CD8-positive, alpha-beta memory T cell (primary cell): ENCODE data around the gene FOXC1. TPM values are rescaled to one million over a fixed set of nuclear protein-coding genes. Genes with fewer than 3 reads are reported as not detected.

ENCODE experiments used
- CTCF ChIA-PET: fragments of 350-600 bp; sonication (Branson Sonifier 250); formaldehyde crosslinking; loops from one replicate; lab custom pipeline; 2021; ENCODE audit warnings: antibody characterized with exemption; lab: Charles Lee
- POLR2A ChIA-PET: fragments of 350-600 bp; sonication (Branson Sonifier 250); formaldehyde crosslinking; loops from one replicate; lab custom pipeline; 2021; ENCODE audit warnings: antibody characterized with exemption; lab: Charles Lee
- DNase-seq, 5 donors: peaks; one replicate each; pipeline versions ENCODE4 v3.0.0 to v3.0.0-alpha.2; 2020 to 2022; ENCODE audit warnings: mixed read lengths in 1 of 5
- H3K27ac ChIP-seq: one replicate; pipeline ENCODE4 v1.7.0; 2013; ENCODE audit warnings: low read depth, mild to moderate bottlenecking, low read length, moderate library complexity
- H3K27me3 ChIP-seq: 2 replicates; pipeline ENCODE4 v1.7.0; 2013; ENCODE audit warnings: low read length, mild to moderate bottlenecking; ENCODE audit not compliant: insufficient read depth, poor library complexity, severe bottlenecking
- H3K36me3 ChIP-seq: 2 replicates; pipeline ENCODE4 v1.7.0; 2013; ENCODE audit warnings: mild to moderate bottlenecking, low read length, moderate library complexity; ENCODE audit not compliant: insufficient read depth
- H3K4me1 ChIP-seq: 2 replicates; pipeline ENCODE4 v1.7.0; 2013; ENCODE audit warnings: mild to moderate bottlenecking, low read length, moderate library complexity; ENCODE audit not compliant: insufficient read depth
- H3K4me3 ChIP-seq: 2 replicates; pipeline ENCODE4 v1.7.0; 2013; ENCODE audit warnings: mild to moderate bottlenecking, low read length
- H3K9me3 ChIP-seq: 2 replicates; pipeline ENCODE4 v1.7.0; 2013; ENCODE audit warnings: mild to moderate bottlenecking, low read length
- H3K27ac Mint-ChIP-seq, 8 donors: one replicate each; pipeline ENCODE4 v1.8.0; 2020 to 2021; ENCODE audit warnings: mixed read lengths in 8 of 8, mild to moderate bottlenecking in 6 of 8, inconsistent platforms in 3 of 8, moderate library complexity in 3 of 8
- H3K27me3 Mint-ChIP-seq, 2 donors: one replicate each; pipeline ENCODE4 v1.8.0; 2020 to 2021; ENCODE audit warnings: mixed read lengths in 2 of 2, mild to moderate bottlenecking in 1 of 2, moderate library complexity in 1 of 2
- H3K36me3 Mint-ChIP-seq, 3 donors: one replicate each; pipeline ENCODE4 v1.8.0; 2020 to 2021; ENCODE audit warnings: mixed read lengths in 3 of 3, inconsistent platforms in 1 of 3, mild to moderate bottlenecking in 1 of 3
- H3K4me1 Mint-ChIP-seq, 3 donors: one replicate each; pipeline ENCODE4 v1.8.0; 2020 to 2021; ENCODE audit warnings: mixed read lengths in 3 of 3, inconsistent platforms in 1 of 3, mild to moderate bottlenecking in 1 of 3
- H3K4me3 Mint-ChIP-seq, 7 donors: one replicate each; pipeline ENCODE4 v1.8.0; 2020 to 2021; ENCODE audit warnings: mixed read lengths in 7 of 7, mild to moderate bottlenecking in 6 of 7, moderate library complexity in 4 of 7, inconsistent platforms in 2 of 7
- H3K9me3 Mint-ChIP-seq, 5 donors: one replicate each; pipeline ENCODE4 v1.8.0; 2020 to 2022; ENCODE audit warnings: mixed read lengths in 5 of 5, mild to moderate bottlenecking in 3 of 5, moderate library complexity in 2 of 5, inconsistent platforms in 1 of 5
- polyA plus RNA-seq: library from polyadenylated mRNA; unstranded; fragments of 300-500 nt; fragmentation: Illumina TruSeq; gene quantifications from one replicate; pipeline ENCODE4 v1.2.3, GENCODE V29; 2021
- total RNA-seq, 2 experiments: library from RNA; stranded (reverse); gene quantifications; one replicate each; pipeline ENCODE4 v1.2.3, GENCODE V29; 2021

The FOXC1 gene
- total and polyA plus RNA-seq, 3 experiments from 2014 or later, result not detected

GRCh38 chr6:1613346-1613687 lies 3.6 kb downstream of the FOXC1 start:
- peaks cover 0 to 3% (median 0%) of the 10 kb centered on the region in 5 donors for H3K9me3 Mint-ChIP-seq
- H3K4me1 Mint-ChIP-seq, result peaks cover 19 to 34% (median 29%) of the 10 kb centered on the region in 3 donors
- DNase-seq, result no peak
- no peaks in the 10 kb centered on the region for H3K36me3 Mint-ChIP-seq
- ChIA-PET POLR2A (no interaction called here), CTCF (no interaction called here)
- H3K4me3 ChIP-seq, result no peak overlapping the region
- H3K27ac Mint-ChIP-seq, result no peak overlapping the region
- peaks cover 8% of the 10 kb centered on the region for H3K4me1 ChIP-seq
- no peaks in the 10 kb centered on the region for H3K36me3 ChIP-seq
- no peaks in the 10 kb centered on the region for H3K9me3 ChIP-seq
- H3K27me3 ChIP-seq, result peaks cover 36% of the 10 kb centered on the region
- H3K27ac ChIP-seq, result no peak overlapping the region
- peaks cover 56 to 66% of the 10 kb centered on the region in 2 donors for H3K27me3 Mint-ChIP-seq
- H3K4me3 Mint-ChIP-seq, result peak overlapping the region in 3 of 7 donors; percentile 66 to 89 (median 81)

GRCh38 chr6:1613688-1614447 lies 4.2 kb downstream of the FOXC1 start:
- H3K36me3 Mint-ChIP-seq, result no peaks in the 10 kb centered on the region
- H3K36me3 ChIP-seq, result no peaks in the 10 kb centered on the region
- H3K27ac ChIP-seq, result no peak overlapping the region
- DNase-seq, result no peak
- peaks cover 36% of the 10 kb centered on the region for H3K27me3 ChIP-seq
- CTCF ChIA-PET, result interaction anchor here (1.1 to 1.7 kb wide), 2 partner anchors 8 to 1021 kb away, joined by 4 to 9 read pairs; no protein-coding TSS in a partner anchor
- H3K4me1 Mint-ChIP-seq, result peaks cover 14 to 28% (median 24%) of the 10 kb centered on the region in 3 donors
- H3K9me3 ChIP-seq, result no peaks in the 10 kb centered on the region
- POLR2A ChIA-PET, result no interaction called here
- peak overlapping the region in 4 of 7 donors; percentile 37 to 89 (median 74) for H3K4me3 Mint-ChIP-seq
- H3K27ac Mint-ChIP-seq, result no peak overlapping the region
- H3K4me1 ChIP-seq, result peaks cover 8% of the 10 kb centered on the region
- peaks cover 52 to 66% of the 10 kb centered on the region in 2 donors for H3K27me3 Mint-ChIP-seq
- peaks cover 0 to 3% (median 0%) of the 10 kb centered on the region in 5 donors for H3K9me3 Mint-ChIP-seq
- H3K4me3 ChIP-seq, result no peak overlapping the region

DNA sequence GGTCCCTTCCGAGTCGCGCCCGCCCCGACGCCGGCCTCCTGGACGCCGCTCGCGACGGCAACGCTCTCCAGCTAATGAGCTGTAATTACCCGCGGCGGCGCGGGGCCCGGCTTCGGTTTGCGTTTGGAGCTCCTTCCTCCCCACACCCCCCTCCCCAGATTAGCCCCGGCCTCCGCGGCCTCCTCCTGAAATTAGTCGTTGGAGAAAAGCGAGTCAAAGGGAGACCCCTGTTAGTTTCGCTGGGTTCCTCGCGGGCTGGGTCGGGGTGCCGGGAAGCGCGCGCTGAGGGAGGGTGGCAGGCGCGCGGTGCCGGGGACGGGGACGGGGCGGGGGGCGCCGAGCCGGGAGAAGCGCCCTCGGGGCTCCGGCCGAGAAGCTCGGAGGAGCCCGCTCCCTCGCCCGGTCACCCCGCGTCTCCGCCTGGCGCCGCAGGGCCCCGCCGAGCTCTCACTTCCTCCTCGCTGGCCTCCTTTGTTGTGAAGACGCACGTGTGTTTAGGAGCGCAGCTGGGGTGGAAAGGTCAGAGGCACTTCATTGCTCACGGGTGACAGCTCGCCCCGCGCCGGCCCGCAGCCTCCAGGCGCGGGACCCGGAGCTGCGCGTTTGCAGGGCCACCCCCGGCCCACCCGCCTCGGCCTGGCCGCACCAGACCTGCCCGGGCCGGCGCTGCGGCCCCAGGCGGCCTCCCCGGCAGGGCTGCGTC lies 4.9 kb downstream of the FOXC1 start:
- Mint-ChIP-seq H3K9me3 (peaks cover 0 to 3% (median 0%) of the 10 kb centered on the region in 5 donors), H3K27ac (no peak overlapping the region), H3K36me3 (no peaks in the 10 kb centered on the region), H3K27me3 (peaks cover 52 to 61% of the 10 kb centered on the region in 2 donors), H3K4me3 (no peak overlapping the region), H3K4me1 (peaks cover 14 to 24% (median 24%) of the 10 kb centered on the region in 3 donors)
- Histone ChIP-seq H3K27me3 (peaks cover 36% of the 10 kb centered on the region), H3K9me3 (no peaks in the 10 kb centered on the region), H3K36me3 (no peaks in the 10 kb centered on the region), H3K4me3 (no peak overlapping the region), H3K4me1 (peaks cover 8% of the 10 kb centered on the region), H3K27ac (no peak overlapping the region)
- ChIA-PET CTCF (interaction anchor here (1.1 to 1.7 kb wide), 2 partner anchors 8 to 1020 kb away, joined by 4 to 9 read pairs; no protein-coding TSS in a partner anchor), POLR2A (no interaction called here)
- no peak for DNase-seq

DNA sequence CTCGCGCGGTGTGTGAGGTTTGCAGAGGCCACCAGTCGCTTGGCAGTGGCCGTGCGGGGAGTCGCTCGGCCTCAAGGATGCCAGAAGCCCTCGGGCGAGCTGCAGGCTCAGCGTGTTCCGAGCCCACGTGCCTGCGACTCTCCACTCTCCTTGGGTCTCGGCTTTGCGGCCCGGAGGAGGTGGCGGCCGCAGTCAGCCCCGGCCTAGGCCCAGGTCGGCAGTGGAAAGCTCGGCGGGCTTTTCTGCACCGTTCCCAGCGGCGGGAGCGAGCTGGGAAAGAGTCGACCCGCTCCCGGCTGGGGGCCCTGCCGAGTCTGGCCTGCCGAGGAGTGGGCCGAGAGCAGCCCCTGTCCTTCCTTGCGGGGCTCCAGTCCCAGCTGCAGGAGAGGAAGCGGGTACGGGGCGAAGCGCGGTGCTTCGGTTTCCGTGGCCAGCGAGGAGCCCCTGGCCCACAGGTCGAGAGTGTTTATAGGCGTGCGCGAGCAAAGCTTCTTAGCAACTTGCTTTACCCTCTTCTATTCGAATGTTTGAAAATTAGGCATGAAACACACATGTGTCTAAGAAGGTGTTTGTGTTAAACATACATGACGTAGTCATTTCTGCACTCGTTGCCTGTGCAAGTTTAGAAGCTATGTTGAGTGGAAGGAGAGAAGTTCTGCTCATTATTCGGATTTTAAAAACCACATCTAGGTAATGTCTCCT lies 5.6 kb downstream of the FOXC1 start:
- peaks cover 14 to 24% (median 24%) of the 10 kb centered on the region in 3 donors for H3K4me1 Mint-ChIP-seq
- no peak for DNase-seq
- peak overlapping the region in 1 of 7 donors; percentile 29 for H3K4me3 Mint-ChIP-seq
- ChIA-PET POLR2A (no interaction called here), CTCF (interaction anchor here (1.1 to 1.7 kb wide), 2 partner anchors 9 to 1019 kb away, joined by 4 to 9 read pairs; no protein-coding TSS in a partner anchor)
- peaks cover 36% of the 10 kb centered on the region for H3K27me3 ChIP-seq
- no peaks in the 10 kb centered on the region for H3K9me3 ChIP-seq
- H3K9me3 Mint-ChIP-seq, result peaks cover 0 to 3% (median 0%) of the 10 kb centered on the region in 5 donors
- no peaks in the 10 kb centered on the region for H3K36me3 Mint-ChIP-seq
- H3K27ac Mint-ChIP-seq, result no peak overlapping the region
- H3K36me3 ChIP-seq, result no peaks in the 10 kb centered on the region
- no peak overlapping the region for H3K4me3 ChIP-seq
- peaks cover 8% of the 10 kb centered on the region for H3K4me1 ChIP-seq
- no peak overlapping the region for H3K27ac ChIP-seq
- H3K27me3 Mint-ChIP-seq, result peaks cover 52 to 61% of the 10 kb centered on the region in 2 donors

DNA sequence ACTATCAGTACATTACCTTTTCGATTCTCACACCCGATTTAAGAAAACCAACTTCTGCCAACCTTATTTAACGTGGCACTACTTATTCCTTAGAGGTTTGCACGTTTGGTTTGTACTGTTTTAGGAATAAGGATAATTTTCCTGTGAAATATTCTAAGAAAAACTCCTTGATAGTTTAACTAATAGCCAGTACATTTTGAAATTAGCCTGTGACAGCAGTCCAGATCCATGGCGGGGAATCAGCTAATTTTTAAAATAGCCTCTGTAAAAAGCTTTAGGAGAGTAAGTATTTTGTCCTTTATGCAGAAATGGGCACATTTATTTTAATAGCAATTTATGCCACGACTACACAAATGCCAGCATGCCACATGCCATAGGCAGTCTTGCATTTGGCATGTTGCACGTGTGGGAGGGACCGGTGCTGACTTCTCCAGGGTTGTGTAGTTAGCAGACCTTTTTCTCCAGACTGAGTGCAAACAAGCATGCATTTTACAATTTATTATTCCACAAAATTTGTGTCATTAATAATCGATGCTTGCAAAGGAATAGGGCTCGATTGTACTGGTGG lies 6.2 kb downstream of the FOXC1 start:
- Mint-ChIP-seq H3K27ac (no peak overlapping the region), H3K9me3 (peaks cover 0 to 3% (median 0%) of the 10 kb centered on the region in 5 donors), H3K27me3 (peaks cover 50 to 59% of the 10 kb centered on the region in 2 donors), H3K36me3 (no peaks in the 10 kb centered on the region), H3K4me1 (peaks cover 11 to 20% (median 19%) of the 10 kb centered on the region in 3 donors), H3K4me3 (no peak overlapping the region)
- ChIA-PET CTCF (interaction anchor here (1.2 to 1.6 kb wide), 2 partner anchors 9 to 11 kb away, joined by 3 to 4 read pairs; no protein-coding TSS in a partner anchor), POLR2A (no interaction called here)
- no peak for DNase-seq
- H3K27me3 ChIP-seq, result peaks cover 38% of the 10 kb centered on the region
- H3K4me1 ChIP-seq, result peaks cover 8% of the 10 kb centered on the region
- H3K27ac ChIP-seq, result no peak overlapping the region
- no peaks in the 10 kb centered on the region for H3K36me3 ChIP-seq
- H3K9me3 ChIP-seq, result no peaks in the 10 kb centered on the region
- H3K4me3 ChIP-seq, result no peak overlapping the region

DNA sequence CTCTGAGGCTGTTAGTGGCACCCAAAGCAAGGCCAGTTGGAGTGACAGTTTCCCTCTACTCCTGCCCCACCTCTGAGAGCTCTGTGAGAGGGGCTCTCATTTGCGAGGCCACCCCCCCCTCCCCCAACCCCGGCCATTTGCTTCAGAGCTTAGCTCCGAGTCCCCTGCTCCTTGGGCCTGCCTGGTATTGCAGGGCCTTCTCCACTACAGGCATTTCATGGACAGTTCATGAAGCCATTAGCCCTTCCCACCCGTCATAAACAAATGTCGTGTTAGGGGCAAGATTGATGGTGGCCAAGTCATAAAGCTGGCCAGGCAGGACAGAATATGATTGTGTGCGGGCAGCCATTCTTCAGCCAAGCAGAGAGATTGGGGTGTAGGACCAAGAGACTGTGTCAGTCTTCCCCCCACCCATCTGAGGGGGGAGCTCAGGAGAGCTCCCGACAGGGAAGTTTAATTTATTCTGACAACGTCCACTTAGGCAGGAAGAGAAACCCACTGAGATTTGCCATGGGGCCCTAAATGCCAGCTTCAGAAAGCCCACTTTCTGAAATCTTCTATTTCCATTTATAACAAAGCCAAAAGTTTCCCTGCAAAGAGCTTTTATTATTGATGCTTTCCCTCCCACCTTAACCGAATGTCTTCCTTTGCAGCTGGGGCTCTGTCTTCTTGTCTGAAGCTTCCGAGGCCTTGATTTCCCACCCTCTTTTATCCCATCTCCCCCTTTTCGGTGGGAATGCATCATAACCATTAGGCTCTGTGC lies 7.2 kb downstream of the FOXC1 start:
- peaks cover 58 to 66% of the 10 kb centered on the region in 2 donors for H3K27me3 Mint-ChIP-seq
- H3K4me3 Mint-ChIP-seq, result no peak overlapping the region
- peaks cover 0 to 2% (median 0%) of the 10 kb centered on the region in 5 donors for H3K9me3 Mint-ChIP-seq
- no peak overlapping the region for H3K27ac ChIP-seq
- ChIA-PET CTCF (interaction anchor here (0.8 to 1.6 kb wide), 5 partner anchors 10 to 1018 kb away, joined by 3 to 5 read pairs (median 3); no protein-coding TSS in a partner anchor), POLR2A (no interaction called here)
- peaks cover 7% of the 10 kb centered on the region for H3K4me1 ChIP-seq
- no peak overlapping the region for H3K4me3 ChIP-seq
- H3K27ac Mint-ChIP-seq, result no peak overlapping the region
- H3K36me3 Mint-ChIP-seq, result peaks cover 0 to 4% (median 3%) of the 10 kb centered on the region in 3 donors
- H3K36me3 ChIP-seq, result no peaks in the 10 kb centered on the region
- H3K9me3 ChIP-seq, result no peaks in the 10 kb centered on the region
- DNase-seq, result no peak
- peaks cover 40% of the 10 kb centered on the region for H3K27me3 ChIP-seq
- peaks cover 10 to 18% (median 17%) of the 10 kb centered on the region in 3 donors for H3K4me1 Mint-ChIP-seq
